ENCODE measurements around the gene NDRG2. TPM values are rescaled to one million over a fixed set of nuclear protein-coding genes. Genes with fewer than 3 reads are reported as not detected.

The NDRG2 gene
- total and polyA plus RNA-seq, 9 of the 15 experiments (the other 6 are each of a cell fraction or from before 2014, with no cell fraction given) = 10.1 to 105 (median 41.0) TPM

DNA sequence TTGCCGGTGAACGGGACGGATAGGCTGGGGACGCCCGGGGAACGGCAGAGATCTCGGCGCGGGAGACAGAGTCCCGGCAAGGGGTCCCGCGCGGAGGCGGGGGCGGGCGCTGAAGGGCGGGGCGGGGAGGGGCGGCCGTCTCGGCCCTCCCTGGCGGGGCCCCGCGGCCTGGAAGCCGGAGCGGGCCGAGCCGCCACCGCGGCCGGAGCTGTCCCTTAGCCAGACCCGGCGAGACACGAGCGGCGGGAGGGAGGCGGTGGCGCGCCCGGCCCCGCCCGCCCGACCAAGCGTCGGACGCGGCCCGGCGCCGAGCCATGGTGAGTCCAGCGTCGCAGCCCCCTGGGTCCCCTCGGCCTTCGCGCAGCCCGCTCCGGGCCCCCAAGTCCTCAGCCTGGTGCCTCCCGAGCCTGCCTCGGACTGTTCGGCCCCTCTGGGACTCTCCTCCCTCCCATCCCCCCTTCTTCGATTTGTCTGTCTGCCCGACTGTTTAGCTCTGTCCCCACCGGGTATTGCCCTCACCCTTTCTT lies 45.3 kb upstream of the NDRG2 start, which contains the start of gene ARHGEF40:
TSS of gene ARHGEF40 (plus strand) at position 222 of the 527 bp plus-strand sequence. CDS start at position 315, 93 bp downstream.
- peak within 1 kb of the TSS; percentile 41 for H3K4me3 ChIP-seq
- H3K27me3 ChIP-seq (ENCODE audit: control insufficient read depth in 2 of 2, insufficient read depth in 2 of 2, low read length in 2 of 2) = no peaks in the 10 kb centered on the region
- peaks cover 2 to 41% of the 10 kb centered on the region in 2 experiments; a peak in 3 of 5 replicates for H3K4me1 ChIP-seq (replicated peaks in 1 of 2; ENCODE audit: control insufficient read depth in 2 of 2, insufficient read depth in 2 of 2, low read length in 2 of 2)
- POLR2A ChIA-PET = interaction anchor here (0.5 to 1.9 kb wide), 6 partner anchors 9 to 139 kb away, joined by 3 to 6 read pairs (median 4); partner anchors contain the start of gene RNASE8
- peak within 1 kb of the TSS; percentile 38 to 91; a peak in 3 of 4 replicates for H3K9ac ChIP-seq (ENCODE audit: insufficient read depth in 1 of 2, low read depth in 2 of 2, low read length in 2 of 2)
- no peaks in the 10 kb centered on the region for H3K9me1 ChIP-seq (ENCODE audit: control insufficient read depth, insufficient read depth, low read length)
- no TSS peak for BruUV-seq (replicated peaks)
- intact Hi-C loops (cut with micrococcal nuclease) (no loop called here), in situ Hi-C loops (cut with MboI) (no loop called here)
- ATAC-seq = peak; percentile 81
- no peak within 1 kb of the TSS; the same call in 2 of the 3 replicates for H3K27ac ChIP-seq (ENCODE audit: extremely low read depth, low read depth, low read length)
- H3K9me3 ChIP-seq (replicated peaks; ENCODE audit: control insufficient read depth, insufficient read depth, low read depth, low read length) = no peaks in the 10 kb centered on the region
- no CpG with 5 or more reads among the region's 63 CpGs for WGBS (ENCODE audit: insufficient coverage, low coverage, missing lambda C conversion rate)
- peak within 1 kb of the TSS; percentile 87 for H2AFZ ChIP-seq (ENCODE audit: low read depth, low read length)
- H3K36me3 ChIP-seq (ENCODE audit: control insufficient read depth, insufficient read depth, low read length) = no peaks in the 10 kb centered on the region
- no peaks in the 10 kb centered on the region; the same call in 2 of the 3 replicates for H3K79me2 ChIP-seq (ENCODE audit: control insufficient read depth, insufficient read depth, low read length)
- DNase-seq (ENCODE audit: extremely low read depth in 1 of 4, low spot score in 3 of 4) = peak; percentile 58 to 81 (median 72)
- CTCF ChIA-PET (ENCODE audit: low intra/inter-chr PET ratio) = interaction anchor here (1.9 to 4.6 kb wide), 2 partner anchors 22 to 36 kb away, joined by 10 to 54 read pairs; no protein-coding TSS in a partner anchor
- peak within 1 kb of the TSS; percentile 72 for H3K4me2 ChIP-seq (ENCODE audit: insufficient read depth, low read length)
- FAIRE-seq = no peak
- no peaks in the 10 kb centered on the region for H4K20me1 ChIP-seq (replicated peaks; ENCODE audit: control insufficient read depth, insufficient read depth, low read length)
- TF ChIP-seq ZNF217 (CRISPR knock-in tag; IDR thresholded peaks at IDR 0.05) (no peak), TAF1 (IDR thresholded peaks at IDR 0.05; ENCODE audit: control insufficient read depth, extremely low read depth, insufficient read depth, low read length, severe bottlenecking) (no peak), ZBTB7A (IDR thresholded peaks at IDR 0.05; ENCODE audit: borderline replicate concordance, control insufficient read depth, low read depth, low read length) (peak; percentile 26; the same call in 1 of the 2 replicates), SMAD4 (CRISPR knock-in tag; conservative IDR thresholded peaks at IDR 0.05) (peak; percentile 70), POLR2G (IDR thresholded peaks at IDR 0.05; ENCODE audit: low read depth, low read length) (peak; percentile 54), NR4A1 (CRISPR knock-in tag; IDR thresholded peaks at IDR 0.05) (no peak), NR4A1 (tag; IDR thresholded peaks at IDR 0.05) (no peak), KAT8 (IDR thresholded peaks at IDR 0.05; ENCODE audit: low read depth) (no peak), NR2C2 (CRISPR knock-in tag; IDR thresholded peaks at IDR 0.05) (no peak), NR2C2 (tag; IDR thresholded peaks at IDR 0.05) (peak; percentile 40; the same call in 1 of the 2 replicates), EGR1 (conservative IDR thresholded peaks at IDR 0.05) (peak; percentile 38; the same call in 1 of the 2 replicates), MAZ (CRISPR knock-in tag; conservative IDR thresholded peaks at IDR 0.05 in 1 of 2, IDR thresholded peaks at IDR 0.05 in 1 of 2) (0 out of 4 replicates have a peak, but pooled peaks of 1 of the 2 experiments have one; percentile 34)
- TF ChIP-seq, protein P1, sequence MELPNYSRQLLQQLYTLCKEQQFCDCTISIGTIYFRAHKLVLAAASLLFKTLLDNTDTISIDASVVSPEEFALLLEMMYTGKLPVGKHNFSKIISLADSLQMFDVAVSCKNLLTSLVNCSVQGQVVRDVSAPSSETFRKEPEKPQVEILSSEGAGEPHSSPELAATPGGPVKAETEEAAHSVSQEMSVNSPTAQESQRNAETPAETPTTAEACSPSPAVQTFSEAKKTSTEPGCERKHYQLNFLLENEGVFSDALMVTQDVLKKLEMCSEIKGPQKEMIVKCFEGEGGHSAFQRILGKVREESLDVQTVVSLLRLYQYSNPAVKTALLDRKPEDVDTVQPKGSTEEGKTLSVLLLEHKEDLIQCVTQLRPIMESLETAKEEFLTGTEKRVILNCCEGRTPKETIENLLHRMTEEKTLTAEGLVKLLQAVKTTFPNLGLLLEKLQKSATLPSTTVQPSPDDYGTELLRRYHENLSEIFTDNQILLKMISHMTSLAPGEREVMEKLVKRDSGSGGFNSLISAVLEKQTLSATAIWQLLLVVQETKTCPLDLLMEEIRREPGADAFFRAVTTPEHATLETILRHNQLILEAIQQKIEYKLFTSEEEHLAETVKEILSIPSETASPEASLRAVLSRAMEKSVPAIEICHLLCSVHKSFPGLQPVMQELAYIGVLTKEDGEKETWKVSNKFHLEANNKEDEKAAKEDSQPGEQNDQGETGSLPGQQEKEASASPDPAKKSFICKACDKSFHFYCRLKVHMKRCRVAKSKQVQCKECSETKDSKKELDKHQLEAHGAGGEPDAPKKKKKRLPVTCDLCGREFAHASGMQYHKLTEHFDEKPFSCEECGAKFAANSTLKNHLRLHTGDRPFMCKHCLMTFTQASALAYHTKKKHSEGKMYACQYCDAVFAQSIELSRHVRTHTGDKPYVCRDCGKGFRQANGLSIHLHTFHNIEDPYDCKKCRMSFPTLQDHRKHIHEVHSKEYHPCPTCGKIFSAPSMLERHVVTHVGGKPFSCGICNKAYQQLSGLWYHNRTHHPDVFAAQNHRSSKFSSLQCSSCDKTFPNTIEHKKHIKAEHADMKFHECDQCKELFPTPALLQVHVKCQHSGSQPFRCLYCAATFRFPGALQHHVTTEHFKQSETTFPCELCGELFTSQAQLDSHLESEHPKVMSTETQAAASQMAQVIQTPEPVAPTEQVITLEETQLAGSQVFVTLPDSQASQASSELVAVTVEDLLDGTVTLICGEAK (IDR thresholded peaks at IDR 0.05) = 0 out of 2 replicates have a peak, but pooled peaks have one; percentile 17
- TF ChIP-seq, protein P1 (CRISPR knock-in tag; IDR thresholded peaks at IDR 0.05) = no peak

Measured in K562 (cell line).